Mucosa of gallbladder (tissue), 1 donor: ENCODE results near the gene MSH6. TPM values are rescaled to one million over a fixed set of nuclear protein-coding genes. Genes with fewer than 3 reads are reported as not detected.

Experiments used
- DNase-seq: peaks from one replicate; pipeline ENCODE4 v3.0.0-alpha.2; 2020; ENCODE audit warnings: low spot score
- total RNA-seq: library from RNA; stranded (reverse); gene quantifications from one replicate; pipeline ENCODE4 v1.2.1, GENCODE V29; 2021
- donor health status: DM: no; HTN: no; CAD: no.

Gene MSH6
- total RNA-seq, 1 donor from 2014 or later, result 46.3 TPM

GRCh38 chr2:47783486-47784351, 774 bp downstream of the MSH6 start:
- DNase-seq, result peak; percentile 29

- no peak for DNase-seq
Measured at GRCh38 chr2:47784352-47784851, 1.5 kb downstream of the MSH6 start.

DNA sequence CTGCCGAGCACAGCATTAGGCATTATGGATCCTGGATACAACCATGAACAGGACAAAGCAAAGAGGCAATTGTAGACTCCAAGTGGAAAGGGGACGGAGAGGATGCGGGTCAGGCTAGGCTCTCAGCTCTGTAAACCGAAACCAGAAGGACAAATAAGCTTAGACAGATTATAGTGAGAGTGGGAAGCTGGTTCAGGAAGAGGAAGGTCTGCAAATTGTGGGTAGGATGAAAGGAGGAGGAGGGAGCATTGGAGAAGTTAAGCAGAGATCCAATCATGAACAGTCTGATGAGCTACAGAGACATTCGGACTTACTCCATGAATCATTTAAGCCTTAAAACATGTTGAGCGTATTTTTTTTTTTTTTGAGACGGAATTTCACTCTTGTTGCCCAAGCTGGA, 3.0 kb downstream of the MSH6 start:
- no peak for DNase-seq

DNA sequence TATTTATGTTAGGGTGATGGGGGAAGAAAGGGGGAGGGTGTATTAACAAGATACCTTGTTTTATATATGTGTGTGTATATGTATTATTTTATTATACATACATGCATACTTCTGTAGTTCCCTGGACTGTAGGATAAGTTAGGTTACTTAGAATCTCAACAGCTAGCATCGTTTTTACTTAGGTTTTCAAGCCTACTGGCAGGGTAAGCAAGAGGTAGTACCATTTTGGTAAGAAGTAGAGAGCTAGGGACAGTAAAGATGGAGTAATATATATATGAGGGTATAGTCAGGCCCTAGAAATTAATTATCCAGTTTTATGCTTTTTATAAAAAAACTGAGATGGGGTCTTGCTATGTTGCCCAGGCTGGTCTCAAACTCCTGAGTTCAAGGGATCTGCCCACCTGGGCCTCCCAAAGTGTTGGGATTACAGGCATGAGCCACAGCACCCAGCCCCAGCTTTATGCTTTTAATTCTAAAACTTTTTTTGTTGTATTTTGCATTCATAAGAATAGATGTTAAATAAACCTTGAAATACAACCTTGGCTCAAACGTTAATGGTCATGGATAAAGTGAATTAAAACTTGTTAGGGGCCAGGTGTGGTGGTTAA, 13.2 kb downstream of the MSH6 start:
- DNase-seq, result no peak

DNA sequence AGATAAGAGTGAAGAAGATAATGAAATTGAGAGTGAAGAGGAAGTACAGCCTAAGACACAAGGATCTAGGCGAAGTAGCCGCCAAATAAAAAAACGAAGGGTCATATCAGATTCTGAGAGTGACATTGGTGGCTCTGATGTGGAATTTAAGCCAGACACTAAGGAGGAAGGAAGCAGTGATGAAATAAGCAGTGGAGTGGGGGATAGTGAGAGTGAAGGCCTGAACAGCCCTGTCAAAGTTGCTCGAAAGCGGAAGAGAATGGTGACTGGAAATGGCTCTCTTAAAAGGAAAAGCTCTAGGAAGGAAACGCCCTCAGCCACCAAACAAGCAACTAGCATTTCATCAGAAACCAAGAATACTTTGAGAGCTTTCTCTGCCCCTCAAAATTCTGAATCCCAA, 15.7 kb downstream of the MSH6 start:
- no peak for DNase-seq

DNA sequence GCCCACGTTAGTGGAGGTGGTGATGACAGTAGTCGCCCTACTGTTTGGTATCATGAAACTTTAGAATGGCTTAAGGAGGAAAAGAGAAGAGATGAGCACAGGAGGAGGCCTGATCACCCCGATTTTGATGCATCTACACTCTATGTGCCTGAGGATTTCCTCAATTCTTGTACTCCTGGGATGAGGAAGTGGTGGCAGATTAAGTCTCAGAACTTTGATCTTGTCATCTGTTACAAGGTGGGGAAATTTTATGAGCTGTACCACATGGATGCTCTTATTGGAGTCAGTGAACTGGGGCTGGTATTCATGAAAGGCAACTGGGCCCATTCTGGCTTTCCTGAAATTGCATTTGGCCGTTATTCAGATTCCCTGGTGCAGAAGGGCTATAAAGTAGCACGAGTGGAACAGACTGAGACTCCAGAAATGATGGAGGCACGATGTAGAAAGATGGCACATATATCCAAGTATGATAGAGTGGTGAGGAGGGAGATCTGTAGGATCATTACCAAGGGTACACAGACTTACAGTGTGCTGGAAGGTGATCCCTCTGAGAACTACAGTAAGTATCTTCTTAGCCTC, 16.2 kb downstream of the MSH6 start:
- DNase-seq, result no peak

GRCh38 chr2:47801118-47801517, 18.2 kb downstream of the MSH6 start:
- DNase-seq, result no peak

GRCh38 chr2:47803363-47803762, 20.4 kb downstream of the MSH6 start:
- DNase-seq, result no peak

DNA sequence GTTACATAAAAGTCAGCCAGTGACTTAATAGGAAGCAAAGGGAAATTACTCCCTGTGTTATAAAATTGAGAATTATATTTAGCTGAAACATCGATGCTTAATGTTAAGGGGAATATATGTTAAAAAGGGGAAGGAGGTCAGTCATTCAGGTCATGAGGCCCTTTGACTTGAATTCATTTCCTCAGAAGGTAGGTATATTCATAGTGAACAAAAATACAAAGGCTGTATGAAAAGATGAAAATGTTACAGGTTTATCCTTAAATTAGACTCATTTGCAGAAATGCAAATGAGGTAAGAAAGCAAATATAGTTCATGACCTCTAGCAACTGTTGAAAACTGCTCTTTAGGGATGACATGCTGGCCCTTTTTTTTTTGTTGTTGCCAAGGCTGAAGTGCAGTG, 20.8 kb downstream of the MSH6 start:
- DNase-seq, result no peak

GRCh38 chr2:47805850-47806249, 22.9 kb downstream of the MSH6 start:
- no peak for DNase-seq

DNA sequence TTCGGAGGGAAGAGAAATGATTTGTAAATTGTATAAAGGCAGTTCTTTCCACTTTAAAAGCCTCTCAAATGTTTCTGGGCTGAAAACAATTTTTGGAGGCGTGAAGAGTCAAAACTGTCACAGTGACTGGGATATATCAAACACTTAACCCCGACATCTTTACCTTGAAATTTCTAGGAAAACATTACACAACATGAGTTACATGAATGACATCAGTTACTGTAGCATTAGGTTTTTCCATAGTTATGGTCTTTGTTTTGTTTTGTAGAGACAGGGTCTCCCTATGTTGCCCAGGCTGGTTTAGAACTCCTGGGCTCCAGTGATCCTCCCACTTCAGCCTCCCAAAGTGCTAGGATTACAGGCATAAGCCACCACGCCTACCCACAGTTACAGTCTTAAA, 25.7 kb downstream of the MSH6 start:
- DNase-seq, result no peak

DNA sequence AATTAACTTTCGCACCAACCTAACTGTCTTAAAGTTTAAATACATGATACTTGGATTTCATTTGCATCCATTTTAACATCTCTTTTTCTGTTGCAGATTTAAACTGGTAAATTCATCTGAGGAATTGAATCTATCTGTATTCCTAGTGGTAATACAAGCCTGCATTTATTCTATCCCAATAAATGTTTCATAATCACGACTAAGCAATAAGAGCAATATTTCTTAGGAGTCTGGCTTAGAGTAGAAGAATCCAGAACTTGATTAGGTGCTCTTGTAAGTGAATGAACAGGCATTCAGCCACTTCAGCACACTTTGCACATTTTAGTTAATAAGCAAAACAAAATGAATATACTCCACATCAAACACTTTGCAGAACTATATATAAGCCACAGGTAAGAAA, 27.0 kb downstream of the MSH6 start:
- DNase-seq, result no peak

DNA sequence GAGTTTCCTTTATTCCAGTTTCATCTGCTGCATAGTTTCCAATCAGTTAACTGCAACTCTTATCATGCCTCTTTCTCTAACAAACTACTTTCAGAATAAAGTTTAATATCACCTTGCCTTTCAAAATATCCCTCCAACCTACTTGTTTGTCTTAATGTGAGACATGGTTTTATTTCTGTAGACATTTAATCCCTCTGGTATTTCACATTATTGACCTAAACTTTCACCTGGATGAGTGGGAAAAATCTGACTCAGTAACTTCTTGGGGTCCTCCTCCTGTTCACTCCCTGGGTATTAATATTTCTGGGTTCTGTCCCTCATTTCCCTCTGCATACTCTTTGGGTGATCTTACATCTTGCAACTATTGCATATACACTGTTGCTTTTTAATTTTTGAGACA, 27.9 kb downstream of the MSH6 start:
- no peak for DNase-seq

DNA sequence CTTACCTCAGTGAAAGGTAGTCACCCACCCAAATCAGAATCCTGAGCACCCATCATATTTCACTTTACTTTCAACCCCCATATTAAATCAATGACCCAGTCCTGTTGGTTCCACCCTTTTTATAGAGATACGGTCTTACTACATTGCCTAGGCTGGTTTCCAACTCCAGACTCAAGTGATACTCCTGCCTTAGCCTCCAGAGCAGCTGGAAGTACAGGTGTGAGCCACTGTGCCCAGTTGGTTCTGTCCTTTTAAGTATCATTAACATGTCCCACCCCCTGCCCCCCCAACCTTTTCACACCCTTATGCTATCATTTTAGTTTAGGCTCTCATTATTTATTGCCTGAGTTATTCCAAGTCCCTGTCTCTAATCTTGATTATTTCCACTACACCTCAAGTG, 28.7 kb downstream of the MSH6 start:
- no peak for DNase-seq

GRCh38 chr2:47815764-47816163, 32.8 kb downstream of the MSH6 start:
- DNase-seq, result no peak

- DNase-seq, result no peak
Measured at GRCh38 chr2:47818777-47819176, 35.8 kb downstream of the MSH6 start.

GRCh38 chr2:47819834-47820233, 36.9 kb downstream of the MSH6 start:
- DNase-seq, result no peak

DNA sequence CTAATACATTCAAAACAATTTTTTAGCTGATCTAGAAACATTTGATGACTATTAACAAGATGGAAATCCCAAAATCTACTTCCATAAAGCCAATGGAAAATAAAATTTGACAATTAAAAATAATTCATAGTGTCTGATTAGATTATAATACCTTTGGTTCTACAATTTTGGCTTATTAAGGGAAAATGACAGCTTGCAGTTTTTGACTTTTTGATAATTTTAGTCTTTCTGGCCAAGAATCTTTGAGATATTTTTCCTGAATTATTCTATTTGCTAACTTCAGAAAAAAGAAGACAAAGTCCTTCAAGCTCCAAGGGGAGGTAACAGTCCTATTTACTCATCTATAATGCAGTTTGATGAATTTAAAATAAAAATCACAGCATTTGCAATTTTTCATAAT, 39.6 kb downstream of the MSH6 start:
- DNase-seq, result no peak

DNA sequence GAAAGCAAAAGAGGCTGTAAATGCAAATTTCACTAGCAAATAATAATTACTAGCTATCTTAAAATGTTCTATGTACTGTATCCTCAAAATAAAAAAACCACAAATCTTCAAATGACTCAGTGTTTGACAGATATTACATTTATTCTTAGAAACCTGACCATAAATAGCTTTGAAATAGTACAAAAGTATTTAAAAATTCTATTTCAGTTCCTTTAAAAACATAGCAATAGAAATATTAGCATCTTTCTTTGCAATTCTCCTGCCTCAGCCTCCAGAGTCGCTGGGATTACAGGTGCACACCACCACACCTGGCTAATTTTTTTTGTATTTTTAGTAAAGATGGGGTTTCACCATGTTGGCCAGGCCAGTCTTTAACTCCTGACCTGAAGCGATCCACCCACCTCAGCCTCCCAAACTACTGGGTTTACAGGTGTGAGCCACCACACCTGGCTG, 50.6 kb downstream of the MSH6 start:
- DNase-seq, result no peak

- no peak for DNase-seq
Measured at GRCh38 chr2:47838249-47838648, 55.3 kb downstream of the MSH6 start.

DNA sequence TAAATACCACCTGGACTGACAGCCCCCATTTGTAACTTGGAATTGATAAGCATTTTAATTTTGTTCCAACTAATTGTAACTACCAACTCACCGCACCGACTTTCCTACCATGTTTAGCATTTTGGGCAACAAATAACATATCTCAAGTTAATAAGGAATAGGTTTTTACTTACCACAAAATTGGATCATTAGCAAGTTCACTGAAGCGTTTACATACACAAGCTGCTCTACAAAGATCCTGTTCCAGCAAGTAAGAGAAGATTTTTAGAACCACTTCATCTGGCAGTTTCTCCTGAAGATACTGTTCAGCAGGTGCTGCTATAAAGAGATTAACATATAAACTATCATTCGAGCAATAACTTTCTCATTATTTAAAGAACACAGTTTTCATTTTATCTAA, 55.7 kb downstream of the MSH6 start:
- no peak for DNase-seq

DNA sequence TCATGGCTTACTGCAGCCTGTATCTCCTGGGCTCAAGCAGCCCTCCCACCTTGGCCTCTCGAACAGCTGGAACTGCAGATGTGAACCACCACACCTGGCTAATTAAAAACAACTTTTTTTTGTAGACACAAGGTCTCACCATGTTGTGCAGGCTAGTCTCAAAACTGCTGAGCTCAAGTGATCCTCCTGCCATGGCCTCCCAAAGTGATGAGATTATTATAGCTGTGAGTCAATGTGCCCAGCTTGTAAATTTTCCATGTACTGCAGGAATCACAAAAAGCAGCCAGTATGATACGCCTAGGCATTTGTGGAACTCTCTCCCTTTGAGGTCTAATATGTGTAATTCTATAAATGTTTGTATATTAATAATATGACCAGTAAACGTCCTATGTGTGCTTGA, 59.9 kb downstream of the MSH6 start:
- no peak for DNase-seq

DNA sequence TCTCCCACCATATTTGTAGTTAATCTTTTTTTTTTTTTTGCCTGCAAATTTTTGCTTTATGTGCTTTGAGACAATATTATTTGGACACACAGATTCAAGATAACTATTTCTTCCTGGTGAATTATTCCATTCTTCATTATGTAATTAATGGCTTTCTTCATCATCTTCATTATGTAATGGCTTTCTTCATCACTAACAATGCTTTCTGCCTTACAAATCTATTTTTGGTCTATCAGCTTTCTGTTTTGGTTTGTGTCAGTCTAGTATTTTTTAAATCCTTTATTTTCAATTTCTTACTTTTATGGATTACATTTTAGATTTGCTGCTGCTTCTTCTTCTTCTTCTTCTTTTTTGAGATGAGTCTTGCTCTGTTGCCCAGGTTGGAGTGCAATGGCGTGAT, 60.5 kb downstream of the MSH6 start:
- no peak for DNase-seq
